Upper lobe of left lung (tissue), 6 donors: ENCODE results near the gene KLHL29. TPM values are rescaled to one million over a fixed set of nuclear protein-coding genes. Genes with fewer than 3 reads are reported as not detected.
A peak's percentile ranks its signal among the peaks of the same experiment; 100 is the strongest.

Source experiments
- ATAC-seq, 2 donors: fragments of 200-7000 bp; cut with Tn5 transposase; one replicate each; pipeline ENCODE4 v1.9.1; 2022; ENCODE audit warnings: mild to moderate bottlenecking in 2 of 2, moderate library complexity in 2 of 2; ENCODE audit not compliant: low FRiP score in 2 of 2
- DNase-seq, 2 donors: peaks; one replicate each; pipeline ENCODE4 v3.0.0-alpha.2; 2019 to 2020
- H3K27ac ChIP-seq, 4 donors: fragments of 200-600 bp; sonication (generic); one replicate each; pipeline ENCODE4 v1.5.1; 2016 to 2019
- H3K27me3 ChIP-seq, 4 donors: fragments of 200-600 bp; sonication (generic); one replicate each; pipeline ENCODE4 v1.5.1; 2017 to 2019
- H3K36me3 ChIP-seq, 4 donors: fragments of 200-600 bp; sonication (generic); one replicate each; pipeline ENCODE4 v1.5.1; 2016 to 2019
- H3K4me1 ChIP-seq, 4 donors: fragments of 200-600 bp; sonication (generic); one replicate each; pipeline ENCODE4 v1.5.1; 2018 to 2019
- H3K4me3 ChIP-seq, 4 donors: fragments of 200-600 bp; sonication (generic); one replicate each; pipeline ENCODE4 v1.5.1; 2017 to 2019; ENCODE audit warnings: mild to moderate bottlenecking in 2 of 4, moderate library complexity in 1 of 4
- H3K9me3 ChIP-seq, 4 donors: fragments of 200-600 bp; sonication (generic); one replicate each; pipeline ENCODE4 v1.5.1; 2018 to 2019
- EP300 ChIP-seq, 4 donors: sonication (generic); formaldehyde crosslinking; IDR thresholded peaks; one replicate each; pipeline ENCODE4 v1.5.1; 2017; ENCODE audit warnings: antibody characterized with exemption in 4 of 4, control low read depth in 2 of 4
- POLR2A ChIP-seq, 4 donors: fragments of 450-650 bp; IDR thresholded peaks; one replicate each; pipeline ENCODE4 v1.5.1; 2016 to 2017; ENCODE audit warnings: antibody characterized with exemption in 4 of 4, mild to moderate bottlenecking in 2 of 4
- POLR2AphosphoS5 ChIP-seq, 2 donors: sonication (generic); formaldehyde crosslinking; IDR thresholded peaks; one replicate each; pipeline ENCODE4 v1.5.1; 2017; ENCODE audit warnings: antibody characterized with exemption in 2 of 2
- WGBS, 2 donors: methylation state at CpG; one replicate each; pipeline ENCODE4 v1.1.5; 2017 to 2018; 5-methylcytosine and 5-hydroxymethylcytosine counted together
- total RNA-seq, 6 donors: library from RNA; depleted of rRNA in 4 of 6; stranded (reverse); fragments of >200 nt in 4 of 6; gene quantifications; one replicate each; pipeline versions ENCODE4 v1.1.0 to v1.2.1, GENCODE V29; 2016 to 2021
- TF ChIP-seq, protein P1 (sequence below), 6 experiments: fragments of 450-650 bp in 4 of 6; fragments of 200-600 bp in 2 of 6; sonication (generic) in 2 of 6; IDR thresholded peaks; one replicate each; pipeline ENCODE4 v1.5.1; 2016 to 2019; ENCODE audit warnings: antibody characterized with exemption in 6 of 6
- donor health status: DM: no; HTN: no; CAD: no; lungs with moderate emphysema.
- donor health status: DM: no; HTN: yes; CAD: no; lungs with severe emphysema.

KLHL29 gene
- total RNA-seq, 6 donors from 2014 or later, result 8.6 to 34.4 (median 18.2) TPM

DNA sequence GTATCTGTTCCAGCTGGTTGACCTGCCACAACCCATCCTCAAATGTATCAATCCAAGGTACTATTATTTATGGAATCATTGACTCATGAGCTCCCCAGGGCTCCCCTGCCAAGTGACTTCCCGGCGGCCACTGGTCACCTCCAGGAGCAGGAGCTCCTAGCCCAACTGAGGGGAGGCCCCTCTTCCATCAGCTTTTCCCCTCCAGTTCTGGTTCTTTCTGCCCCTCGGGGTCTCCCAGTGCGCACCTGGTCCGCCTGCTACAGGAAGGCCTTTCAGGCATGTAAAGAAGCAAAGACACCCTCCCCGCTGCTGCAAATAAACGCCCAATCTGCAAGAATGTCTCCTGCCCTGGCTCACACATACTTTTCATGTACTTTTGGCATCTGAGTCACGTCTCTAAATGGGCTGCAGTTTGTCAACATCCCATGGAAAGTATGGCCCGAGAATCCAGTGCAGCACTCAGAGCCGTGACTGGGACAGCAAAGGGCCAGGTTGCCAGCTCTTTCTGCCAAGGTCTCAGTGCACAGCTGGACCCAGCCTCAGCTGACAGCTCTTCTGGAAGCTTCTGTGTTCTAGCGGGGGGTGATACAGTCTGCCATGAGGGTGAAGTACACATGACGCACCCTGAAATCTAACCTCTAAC is 41.4 kb downstream of the KLHL29 start:
- ATAC-seq (peak; percentile 65 to 71), DNase-seq (peak in 1 of 2 donors; percentile 50)
- Histone ChIP-seq H3K4me1 (peaks cover 10 to 11% (median 11%) of the 10 kb centered on the region in 4 donors), H3K27me3 (no peaks in the 10 kb centered on the region), H3K36me3 (no peaks in the 10 kb centered on the region), H3K4me3 (no peak overlapping the region), H3K27ac (peak overlapping the region; percentile 51 to 58 (median 56)), H3K9me3 (no peaks in the 10 kb centered on the region)
- 72 to 76% methylated on average over 12 of the region's 12 CpGs for WGBS, 2 donors
- peak; percentile 33 to 61 for TF ChIP-seq POLR2AphosphoS5 (IDR thresholded peaks at IDR 0.05)
- no peak for TF ChIP-seq EP300 (IDR thresholded peaks at IDR 0.05)
- TF ChIP-seq, protein P1, sequence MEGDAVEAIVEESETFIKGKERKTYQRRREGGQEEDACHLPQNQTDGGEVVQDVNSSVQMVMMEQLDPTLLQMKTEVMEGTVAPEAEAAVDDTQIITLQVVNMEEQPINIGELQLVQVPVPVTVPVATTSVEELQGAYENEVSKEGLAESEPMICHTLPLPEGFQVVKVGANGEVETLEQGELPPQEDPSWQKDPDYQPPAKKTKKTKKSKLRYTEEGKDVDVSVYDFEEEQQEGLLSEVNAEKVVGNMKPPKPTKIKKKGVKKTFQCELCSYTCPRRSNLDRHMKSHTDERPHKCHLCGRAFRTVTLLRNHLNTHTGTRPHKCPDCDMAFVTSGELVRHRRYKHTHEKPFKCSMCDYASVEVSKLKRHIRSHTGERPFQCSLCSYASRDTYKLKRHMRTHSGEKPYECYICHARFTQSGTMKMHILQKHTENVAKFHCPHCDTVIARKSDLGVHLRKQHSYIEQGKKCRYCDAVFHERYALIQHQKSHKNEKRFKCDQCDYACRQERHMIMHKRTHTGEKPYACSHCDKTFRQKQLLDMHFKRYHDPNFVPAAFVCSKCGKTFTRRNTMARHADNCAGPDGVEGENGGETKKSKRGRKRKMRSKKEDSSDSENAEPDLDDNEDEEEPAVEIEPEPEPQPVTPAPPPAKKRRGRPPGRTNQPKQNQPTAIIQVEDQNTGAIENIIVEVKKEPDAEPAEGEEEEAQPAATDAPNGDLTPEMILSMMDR (IDR thresholded peaks at IDR 0.05), result no peak
- TF ChIP-seq POLR2A (IDR thresholded peaks at IDR 0.05), result no peak

DNA sequence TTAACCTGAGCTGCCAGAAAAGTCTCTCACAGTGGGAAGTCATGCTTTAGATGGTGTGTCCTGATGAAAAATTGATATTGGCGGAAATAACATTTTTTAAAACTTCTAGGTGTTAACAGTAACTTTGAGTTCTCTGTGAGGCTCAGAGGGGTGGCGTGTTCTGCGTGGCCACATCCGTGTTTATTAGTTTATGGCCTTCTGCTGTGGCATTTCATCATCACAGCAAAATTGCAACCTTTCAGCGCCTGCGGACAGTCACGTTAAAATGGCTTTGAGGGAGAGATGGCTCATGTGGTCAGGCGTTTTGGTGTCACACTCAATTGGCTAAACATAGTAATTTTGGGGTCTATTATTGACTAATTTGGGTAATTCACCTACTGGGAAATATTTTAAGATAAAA is 42.4 kb downstream of the KLHL29 start:
- WGBS, 2 donors, result 88 to 90% methylated on average over 8 of the region's 8 CpGs
- TF ChIP-seq POLR2AphosphoS5 (IDR thresholded peaks at IDR 0.05) (no peak), POLR2A (IDR thresholded peaks at IDR 0.05) (no peak)
- TF ChIP-seq, protein P1 (IDR thresholded peaks at IDR 0.05), result no peak
- H3K27ac ChIP-seq, result peak overlapping the region in 1 of 4 donors; percentile 43

DNA sequence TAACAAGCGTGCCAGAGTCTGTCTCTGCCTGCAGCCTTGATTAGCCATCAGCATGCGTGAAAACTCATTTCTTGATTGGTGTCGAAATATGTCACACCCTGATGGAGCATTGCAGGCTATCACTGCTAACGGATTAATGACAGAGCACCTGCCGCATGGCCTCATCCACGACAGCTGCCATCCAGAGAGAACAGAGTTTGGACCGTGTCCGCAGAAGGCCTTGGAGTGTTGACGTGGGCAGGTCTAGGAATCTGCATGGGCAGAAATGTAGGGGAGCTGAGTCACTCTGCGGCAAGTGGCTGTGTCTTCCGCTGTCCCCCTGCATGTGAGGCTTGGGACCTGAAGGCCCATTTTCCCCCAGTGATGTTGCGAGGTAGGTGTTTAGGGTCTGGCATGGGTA is 43.0 kb downstream of the KLHL29 start:
- DNase-seq (no peak), ATAC-seq (no peak)
- Histone ChIP-seq H3K27ac (no peak overlapping the region), H3K9me3 (no peaks in the 10 kb centered on the region), H3K4me3 (no peak overlapping the region), H3K4me1 (peaks cover 10 to 11% (median 11%) of the 10 kb centered on the region in 4 donors), H3K36me3 (no peaks in the 10 kb centered on the region), H3K27me3 (no peaks in the 10 kb centered on the region)
- TF ChIP-seq POLR2A (IDR thresholded peaks at IDR 0.05), result no peak
- no peak for TF ChIP-seq POLR2AphosphoS5 (IDR thresholded peaks at IDR 0.05)
- TF ChIP-seq, protein P1 (IDR thresholded peaks at IDR 0.05), result no peak
- no peak for TF ChIP-seq EP300 (IDR thresholded peaks at IDR 0.05)
- WGBS, 2 donors, result 91 to 92% methylated on average over 10 to 12 of the region's 12 CpGs

More for the DNA sequence above, 42.4 kb downstream of the KLHL29 start:
- Histone ChIP-seq H3K36me3 (no peaks in the 10 kb centered on the region), H3K9me3 (no peaks in the 10 kb centered on the region), H3K4me1 (peaks cover 10 to 11% (median 11%) of the 10 kb centered on the region in 4 donors), H3K27me3 (no peaks in the 10 kb centered on the region), H3K4me3 (no peak overlapping the region)
- ATAC-seq (no peak), DNase-seq (no peak)

DNA sequence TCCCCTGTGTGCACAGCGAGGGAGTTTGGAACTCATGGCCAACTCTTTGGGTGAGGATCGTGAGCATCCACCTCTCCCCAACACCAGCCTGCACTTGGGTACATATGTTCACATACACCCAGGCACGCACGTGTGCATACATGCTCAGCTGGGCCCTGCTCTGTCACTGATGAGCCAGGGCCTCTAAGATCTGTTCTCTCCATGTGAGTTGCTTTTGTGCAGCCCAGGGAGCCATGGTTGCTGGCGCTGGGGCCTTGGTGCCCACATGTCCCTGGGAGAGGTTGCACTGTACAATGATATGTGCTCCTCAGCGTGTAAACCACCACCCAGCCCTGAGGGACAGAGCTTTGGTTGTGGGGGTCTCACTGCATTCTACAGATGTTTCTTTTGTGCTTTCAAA is 44.1 kb downstream of the KLHL29 start:
- H3K9me3 ChIP-seq, result no peaks in the 10 kb centered on the region
- no peaks in the 10 kb centered on the region for H3K36me3 ChIP-seq
- H3K4me3 ChIP-seq, result no peak overlapping the region
- H3K4me1 ChIP-seq, result peaks cover 10 to 11% (median 11%) of the 10 kb centered on the region in 4 donors
- no peak for DNase-seq
- no peak overlapping the region for H3K27ac ChIP-seq
- no peak for ATAC-seq
- TF ChIP-seq, protein P1 (IDR thresholded peaks at IDR 0.05), result no peak
- TF ChIP-seq POLR2A (IDR thresholded peaks at IDR 0.05), result no peak
- no peak for TF ChIP-seq POLR2AphosphoS5 (IDR thresholded peaks at IDR 0.05)
- TF ChIP-seq EP300 (IDR thresholded peaks at IDR 0.05), result no peak
- 73 to 95% methylated on average over 2 to 6 of the region's 6 CpGs for WGBS, 2 donors
- no peaks in the 10 kb centered on the region for H3K27me3 ChIP-seq

DNA sequence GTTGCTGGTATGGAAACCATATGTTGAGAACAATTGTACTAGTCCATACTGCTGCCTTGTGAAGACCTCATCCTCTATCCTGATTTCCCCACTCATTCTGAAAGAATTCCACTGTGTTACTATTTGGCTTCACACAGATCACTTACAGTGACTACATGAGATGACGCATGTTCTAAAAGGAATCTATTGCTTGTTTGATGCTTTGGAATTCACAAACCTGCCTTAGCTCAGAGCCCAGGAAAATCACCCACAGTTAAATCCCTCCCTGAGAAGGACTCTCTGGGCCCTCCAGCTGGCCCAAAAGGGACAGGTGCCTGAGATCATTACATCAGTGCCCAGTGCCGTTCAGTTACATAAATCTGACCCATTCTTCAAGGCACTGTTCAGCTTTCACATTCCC is 45.3 kb downstream of the KLHL29 start:
- Histone ChIP-seq H3K27me3 (no peaks in the 10 kb centered on the region), H3K9me3 (no peaks in the 10 kb centered on the region), H3K4me3 (no peak overlapping the region), H3K36me3 (no peaks in the 10 kb centered on the region), H3K27ac (no peak overlapping the region), H3K4me1 (peaks cover 10 to 11% (median 10%) of the 10 kb centered on the region in 4 donors)
- 81 to 94% methylated on average over 2 of the region's 2 CpGs for WGBS, 2 donors
- TF ChIP-seq POLR2AphosphoS5 (IDR thresholded peaks at IDR 0.05), result no peak
- no peak for TF ChIP-seq EP300 (IDR thresholded peaks at IDR 0.05)
- TF ChIP-seq, protein P1 (IDR thresholded peaks at IDR 0.05), result no peak
- no peak for DNase-seq
- ATAC-seq, result no peak
